SH-SY5Y (cell line): ENCODE measurements around the gene IL6ST.

ENCODE experiments used
- GATA2 ChIP-seq: IDR thresholded peaks from 2 replicates; pipeline ENCODE4 v1.6.1; 2011; ENCODE audit warnings: mild to moderate bottlenecking, low read depth, low read length
- GATA3 ChIP-seq: IDR thresholded peaks from 2 replicates; pipeline ENCODE4 v1.6.1; 2011; ENCODE audit warnings: low read depth, mild to moderate bottlenecking, low read length, moderate library complexity

The IL6ST gene

GRCh38 chr5:55900776-55901175 lies 94.0 kb downstream of the IL6ST start:
- TF ChIP-seq GATA2 (no peak), GATA3 (no peak)

GRCh38 chr5:55900068-55900467 lies 94.7 kb downstream of the IL6ST start:
- TF ChIP-seq GATA3 = no peak
- no peak for TF ChIP-seq GATA2

- TF ChIP-seq GATA3 (no peak), GATA2 (no peak)
These were observed 95.4 kb downstream of the IL6ST start for GRCh38 chr5:55899344-55899743.

GRCh38 chr5:55897905-55898304 lies 96.9 kb downstream of the IL6ST start:
- TF ChIP-seq GATA2 = no peak
- TF ChIP-seq GATA3 = no peak

GRCh38 chr5:55897206-55897894 lies 97.4 kb downstream of the IL6ST start:
- TF ChIP-seq GATA3 (no peak), GATA2 (no peak)

- TF ChIP-seq GATA2 = no peak
- no peak for TF ChIP-seq GATA3
These were observed 98.1 kb downstream of the IL6ST start for GRCh38 chr5:55896663-55897062.

- TF ChIP-seq GATA2 (no peak), GATA3 (no peak)
These were observed 98.5 kb downstream of the IL6ST start for GRCh38 chr5:55896238-55896637.

GRCh38 chr5:55895346-55895745 lies 99.4 kb downstream of the IL6ST start:
- TF ChIP-seq GATA3 (no peak), GATA2 (no peak)

GRCh38 chr5:55894135-55894534 lies 100.6 kb downstream of the IL6ST start:
- TF ChIP-seq GATA2 (no peak), GATA3 (no peak)

GRCh38 chr5:55892479-55892878 lies 102.3 kb downstream of the IL6ST start:
- TF ChIP-seq GATA2 (no peak), GATA3 (no peak)

- no peak for TF ChIP-seq GATA2
- no peak for TF ChIP-seq GATA3
These were observed 106.6 kb downstream of the IL6ST start for GRCh38 chr5:55888205-55888604.

GRCh38 chr5:55885359-55885758 lies 109.4 kb downstream of the IL6ST start:
- no peak for TF ChIP-seq GATA2
- TF ChIP-seq GATA3 = no peak
